GM19468 (cell line): Measurements from ENCODE around the gene PCDH9.
"Not testable (repeated sequence)": the region's sequence is repeated elsewhere in the genome, so short reads cannot be mapped to it uniquely, and the experiment has no call there.

Experiments used
- ATAC-seq: cut with Tn5 transposase; IDR thresholded peaks from one replicate; pipeline ENCODE4 v1.9.1; 2021; ENCODE audit warnings: mild to moderate bottlenecking, moderate library complexity, moderate number of reproducible peaks; ENCODE audit not compliant: unreplicated experiment; ENCODE audit errors: extremely low read depth

PCDH9 gene

GRCh38 chr13:66807251-66807650 is 422.9 kb downstream of the PCDH9 start:
- ATAC-seq = no peak

- ATAC-seq = no peak
Observed at GRCh38 chr13:66805657-66806056, 424.5 kb downstream of the PCDH9 start.

GRCh38 chr13:66803808-66804456 is 426.2 kb downstream of the PCDH9 start:
- ATAC-seq = no peak

GRCh38 chr13:66803013-66803807 is 426.9 kb downstream of the PCDH9 start:
- no peak for ATAC-seq

- no peak for ATAC-seq
Observed at GRCh38 chr13:66795636-66796035, 434.5 kb downstream of the PCDH9 start.

GRCh38 chr13:66794340-66795031 is 435.6 kb downstream of the PCDH9 start:
- ATAC-seq = peak; percentile 44

GRCh38 chr13:66790861-66791260 is 439.3 kb downstream of the PCDH9 start:
- no peak for ATAC-seq

- no peak for ATAC-seq
Observed at GRCh38 chr13:66781241-66781640, 448.9 kb downstream of the PCDH9 start.

- ATAC-seq = no peak
Observed at GRCh38 chr13:66780814-66781213, 449.3 kb downstream of the PCDH9 start.

- ATAC-seq = no peak
Observed at GRCh38 chr13:66778461-66778860, 451.7 kb downstream of the PCDH9 start.

GRCh38 chr13:66775196-66775595 is 454.9 kb downstream of the PCDH9 start:
- ATAC-seq = no peak

GRCh38 chr13:66774046-66774445 is 456.1 kb downstream of the PCDH9 start:
- ATAC-seq = no peak

- ATAC-seq = no peak
Observed at GRCh38 chr13:66765559-66765958, 464.6 kb downstream of the PCDH9 start.

- not testable (repeated sequence) for ATAC-seq
Observed at GRCh38 chr13:66760678-66761077, 469.5 kb downstream of the PCDH9 start.

- no peak for ATAC-seq
Observed at GRCh38 chr13:66759919-66760318, 470.2 kb downstream of the PCDH9 start.

GRCh38 chr13:66751691-66752090 is 478.4 kb downstream of the PCDH9 start:
- ATAC-seq = no peak

- ATAC-seq = no peak
Observed at GRCh38 chr13:66748712-66749111, 481.4 kb downstream of the PCDH9 start.

- no peak for ATAC-seq
Observed at GRCh38 chr13:66745307-66745706, 484.8 kb downstream of the PCDH9 start.

- ATAC-seq = no peak
Observed at GRCh38 chr13:66723576-66723975, 506.6 kb downstream of the PCDH9 start.

- no peak for ATAC-seq
Observed at GRCh38 chr13:66716538-66716937, 513.6 kb downstream of the PCDH9 start.

GRCh38 chr13:66714795-66715194 is 515.3 kb downstream of the PCDH9 start:
- no peak for ATAC-seq
